PC-3 (cell line): ENCODE results near the gene ATP8A2.

Source experiments
- EZH2 ChIP-seq: fragments of 300-600 bp; sonication (generic); IDR thresholded peaks from one replicate; pipeline ENCODE4 v1.6.1; 2017; ENCODE audit warnings: antibody characterized with exemption, mild to moderate bottlenecking, low read length; ENCODE audit not compliant: unreplicated experiment
- EZH2phosphoT487 ChIP-seq: fragments of 300-600 bp; sonication (generic); IDR thresholded peaks from 2 replicates; pipeline ENCODE4 v1.6.1; 2018; ENCODE audit warnings: mild to moderate bottlenecking, antibody characterized with exemption, low read length, borderline replicate concordance
- TF ChIP-seq, protein P1 (sequence below): fragments of 300-600 bp; sonication (generic); conservative IDR thresholded peaks from 2 replicates; pipeline ENCODE4 v1.5.1; 2017; ENCODE audit warnings: antibody characterized with exemption, low read depth, mild to moderate bottlenecking, low read length

GRCh38 chr13:26062853-26063444 is 691.2 kb downstream of the ATP8A2 start:
- TF ChIP-seq, protein P1, sequence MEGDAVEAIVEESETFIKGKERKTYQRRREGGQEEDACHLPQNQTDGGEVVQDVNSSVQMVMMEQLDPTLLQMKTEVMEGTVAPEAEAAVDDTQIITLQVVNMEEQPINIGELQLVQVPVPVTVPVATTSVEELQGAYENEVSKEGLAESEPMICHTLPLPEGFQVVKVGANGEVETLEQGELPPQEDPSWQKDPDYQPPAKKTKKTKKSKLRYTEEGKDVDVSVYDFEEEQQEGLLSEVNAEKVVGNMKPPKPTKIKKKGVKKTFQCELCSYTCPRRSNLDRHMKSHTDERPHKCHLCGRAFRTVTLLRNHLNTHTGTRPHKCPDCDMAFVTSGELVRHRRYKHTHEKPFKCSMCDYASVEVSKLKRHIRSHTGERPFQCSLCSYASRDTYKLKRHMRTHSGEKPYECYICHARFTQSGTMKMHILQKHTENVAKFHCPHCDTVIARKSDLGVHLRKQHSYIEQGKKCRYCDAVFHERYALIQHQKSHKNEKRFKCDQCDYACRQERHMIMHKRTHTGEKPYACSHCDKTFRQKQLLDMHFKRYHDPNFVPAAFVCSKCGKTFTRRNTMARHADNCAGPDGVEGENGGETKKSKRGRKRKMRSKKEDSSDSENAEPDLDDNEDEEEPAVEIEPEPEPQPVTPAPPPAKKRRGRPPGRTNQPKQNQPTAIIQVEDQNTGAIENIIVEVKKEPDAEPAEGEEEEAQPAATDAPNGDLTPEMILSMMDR = peak; percentile 90
- no peak for TF ChIP-seq EZH2
- TF ChIP-seq EZH2phosphoT487 = no peak
